ENCODE results near the gene MIF4GD.

DNA sequence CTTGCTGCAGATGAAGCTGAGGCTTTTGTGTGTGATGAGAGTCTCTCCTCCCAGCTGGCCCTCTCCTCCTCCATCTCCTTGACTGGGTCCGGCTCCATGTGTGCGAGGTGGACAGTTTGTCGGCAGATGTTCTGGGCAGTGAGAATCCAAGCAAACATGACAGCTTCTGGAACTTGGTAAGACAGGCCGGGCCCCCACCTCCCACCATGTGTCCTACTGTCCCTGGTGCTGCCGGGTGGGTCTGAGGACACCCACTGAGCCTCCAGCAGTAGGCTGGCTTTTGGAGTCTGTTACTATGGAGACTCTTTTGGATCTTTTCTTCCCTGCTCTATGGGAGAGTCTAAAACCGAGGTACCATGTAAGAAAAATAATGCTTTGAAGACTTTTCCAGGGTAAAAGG, 52.9 kb downstream of the MIF4GD start:
- TF ChIP-seq CTCF (conservative IDR thresholded peaks at IDR 0.05) (no peak), ZFX (IDR thresholded peaks at IDR 0.05) (no peak)

Data from C4-2B (cell line).